Ishikawa (cell line): ENCODE measurements around the gene KCNH5.

Experiments
- CEBPB ChIP-seq: IDR thresholded peaks from 2 replicates; pipeline ENCODE4 v1.6.1; 2012
- CREB1 ChIP-seq: IDR thresholded peaks from 2 replicates; pipeline ENCODE4 v1.6.1; 2012; ENCODE audit warnings: low read depth
- EGR1 ChIP-seq: IDR thresholded peaks from 2 replicates; pipeline ENCODE4 v1.6.1; 2012
- EP300 ChIP-seq: IDR thresholded peaks from 2 replicates; pipeline ENCODE4 v1.6.1; 2012; ENCODE audit warnings: borderline replicate concordance
- FOXM1 ChIP-seq: IDR thresholded peaks from 2 replicates; pipeline ENCODE4 v1.6.1; 2012; ENCODE audit warnings: low read depth, borderline replicate concordance
- MAX ChIP-seq: IDR thresholded peaks from 2 replicates; pipeline ENCODE4 v1.6.1; 2012
- NFIC ChIP-seq: IDR thresholded peaks from 2 replicates; pipeline ENCODE4 v1.6.1; 2012
- RAD21 ChIP-seq: IDR thresholded peaks from 2 replicates; pipeline ENCODE4 v1.6.1; 2012; ENCODE audit warnings: low read depth
- REST ChIP-seq: IDR thresholded peaks from 2 replicates; pipeline ENCODE4 v1.6.1; 2012; ENCODE audit warnings: low read depth, mild to moderate bottlenecking
- TAF1 ChIP-seq: IDR thresholded peaks from 2 replicates; pipeline ENCODE4 v1.6.1; 2012; ENCODE audit warnings: low read depth, mild to moderate bottlenecking
- TCF12 ChIP-seq: IDR thresholded peaks from 2 replicates; pipeline ENCODE4 v1.6.1; 2012; ENCODE audit warnings: low read depth
- TEAD4 ChIP-seq: IDR thresholded peaks from 2 replicates; pipeline ENCODE4 v1.6.1; 2012
- USF1 ChIP-seq: IDR thresholded peaks from 2 replicates; pipeline ENCODE4 v1.6.1; 2012
- YY1 ChIP-seq: IDR thresholded peaks from 2 replicates; pipeline ENCODE4 v1.6.1; 2012; ENCODE audit warnings: low read depth
- ZBTB7A ChIP-seq: IDR thresholded peaks from 2 replicates; pipeline ENCODE4 v1.6.1; 2012; ENCODE audit warnings: low read depth

Gene KCNH5

DNA sequence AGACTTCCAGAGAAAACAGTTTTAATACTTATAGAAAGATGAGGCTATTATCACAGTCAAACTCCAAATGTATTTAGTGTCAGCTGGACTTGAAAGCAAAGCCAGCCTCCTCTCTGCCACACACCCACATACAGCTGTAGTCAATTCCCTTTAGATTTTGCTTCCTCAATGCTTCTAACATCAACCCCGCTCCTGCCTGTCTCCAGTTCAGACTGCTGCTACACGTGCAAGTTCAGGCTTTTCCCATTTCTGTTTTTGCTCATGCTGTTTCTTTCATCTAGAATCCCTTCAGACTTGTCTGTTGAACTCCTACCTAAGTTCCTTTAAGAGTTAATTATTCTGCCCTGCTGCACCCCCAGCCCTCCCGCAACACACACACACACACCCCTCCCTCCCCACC lies 380.0 kb downstream of the KCNH5 start:
- TF ChIP-seq RAD21 (no peak), EP300 (no peak), TEAD4 (no peak), FOXM1 (no peak), ZBTB7A (no peak), TAF1 (no peak)

- TF ChIP-seq EP300 = no peak
- TF ChIP-seq CEBPB = no peak
- no peak for TF ChIP-seq EGR1
- no peak for TF ChIP-seq TEAD4
- no peak for TF ChIP-seq REST
- no peak for TF ChIP-seq YY1
- no peak for TF ChIP-seq RAD21
- TF ChIP-seq TCF12 = no peak
- TF ChIP-seq USF1 = no peak
- TF ChIP-seq MAX = no peak
- TF ChIP-seq ZBTB7A = no peak
Observed at GRCh38 chr14:62663456-62663821, 381.8 kb downstream of the KCNH5 start.

DNA sequence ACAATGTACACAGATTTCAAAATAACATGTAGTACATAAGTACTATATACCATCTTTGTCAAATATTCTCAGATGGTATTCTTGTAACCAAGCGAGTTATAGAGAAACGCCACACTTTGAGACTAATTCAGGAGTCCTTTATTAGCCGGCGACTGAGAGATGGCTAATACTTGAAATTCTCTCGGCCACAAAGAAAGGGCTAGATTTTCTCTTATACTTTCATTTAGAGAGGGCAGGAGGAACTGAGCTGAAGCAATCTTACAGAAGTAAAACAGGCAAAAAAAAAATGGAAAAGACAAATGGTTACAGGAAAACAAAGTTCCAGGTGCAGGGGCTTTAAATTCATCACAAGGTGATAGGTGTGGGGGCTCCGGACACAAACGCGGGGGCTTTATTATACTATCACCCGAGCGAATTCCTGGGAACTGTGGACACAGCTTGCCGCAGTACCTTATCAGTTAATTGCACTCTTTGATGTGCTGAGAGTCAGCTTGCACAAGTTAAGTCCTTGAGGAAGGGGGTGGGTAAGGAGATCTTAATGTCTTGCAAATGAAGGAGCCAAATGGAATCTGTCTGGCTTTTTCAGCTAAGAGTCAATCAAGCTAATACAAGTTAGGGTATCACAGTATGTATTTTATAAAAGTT lies 382.3 kb downstream of the KCNH5 start:
- TF ChIP-seq USF1 = no peak
- TF ChIP-seq MAX = no peak
- no peak for TF ChIP-seq CEBPB

DNA sequence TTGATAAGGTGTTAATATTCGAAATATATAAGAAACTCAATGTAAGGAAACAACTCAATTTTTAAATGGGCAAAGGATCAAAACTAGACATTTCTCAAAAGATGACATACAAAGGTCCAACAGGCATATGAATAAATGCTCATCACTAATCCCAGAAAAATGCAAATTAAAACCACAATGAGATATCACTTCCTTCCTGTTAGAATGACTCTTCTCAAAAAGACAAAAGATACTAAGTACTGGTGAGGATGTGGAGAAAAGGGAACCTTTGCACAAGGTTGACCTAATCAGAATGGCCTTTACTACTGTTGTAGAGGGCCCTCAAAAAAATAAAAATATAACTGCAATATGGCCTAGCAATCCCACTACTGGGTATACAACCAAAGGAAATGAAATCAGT lies 383.4 kb downstream of the KCNH5 start:
- TF ChIP-seq NFIC (no peak), CREB1 (no peak), TCF12 (no peak), MAX (no peak)

GRCh38 chr14:62658631-62659030 lies 386.6 kb downstream of the KCNH5 start:
- TF ChIP-seq YY1 (no peak), TEAD4 (no peak), ZBTB7A (no peak), USF1 (no peak), FOXM1 (no peak), EGR1 (no peak), NFIC (no peak), CEBPB (no peak)

GRCh38 chr14:62657376-62657775 lies 387.9 kb downstream of the KCNH5 start:
- TF ChIP-seq CREB1 (no peak), NFIC (no peak), MAX (no peak), RAD21 (no peak), YY1 (no peak)

DNA sequence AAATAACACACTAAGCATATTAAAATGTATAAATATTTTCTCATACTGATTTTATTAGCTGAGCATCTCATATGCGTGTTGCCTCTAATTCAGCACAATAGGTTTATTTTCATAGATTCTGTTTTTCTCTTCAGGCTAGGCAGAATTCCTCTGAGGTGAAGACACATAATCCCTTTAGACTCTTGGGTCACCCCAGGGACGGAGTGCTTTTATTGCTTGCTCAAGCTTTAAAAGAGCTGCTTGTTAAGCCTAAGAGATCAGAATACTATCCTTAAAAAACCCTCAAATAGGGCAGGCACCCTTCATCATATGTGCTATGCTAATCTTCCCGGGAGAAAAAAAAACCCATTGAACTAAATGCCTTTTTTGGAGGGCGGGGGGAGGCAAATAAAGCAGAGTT lies 390.1 kb downstream of the KCNH5 start:
- TF ChIP-seq MAX (no peak), EGR1 (no peak), RAD21 (no peak), CEBPB (no peak), TCF12 (no peak), ZBTB7A (no peak), EP300 (no peak), USF1 (no peak), CREB1 (no peak)
